Stimulated activated CD4-positive, alpha-beta T cell treated with anti-CD3 and anti-CD28 coated beads, Interleukin-15, amount 100 ng/mL, for 48 hours (primary cell): ENCODE data around the gene ITSN1.
"Not testable (repeated sequence)": the region's sequence is repeated elsewhere in the genome, so short reads cannot be mapped to it uniquely, and the experiment has no call there.

Experiments
- DNase-seq, 2 donors: peaks; one replicate each; pipeline ENCODE4 v3.0.0-alpha.2; 2020; ENCODE audit warnings: low read depth in 2 of 2

The ITSN1 gene

DNA sequence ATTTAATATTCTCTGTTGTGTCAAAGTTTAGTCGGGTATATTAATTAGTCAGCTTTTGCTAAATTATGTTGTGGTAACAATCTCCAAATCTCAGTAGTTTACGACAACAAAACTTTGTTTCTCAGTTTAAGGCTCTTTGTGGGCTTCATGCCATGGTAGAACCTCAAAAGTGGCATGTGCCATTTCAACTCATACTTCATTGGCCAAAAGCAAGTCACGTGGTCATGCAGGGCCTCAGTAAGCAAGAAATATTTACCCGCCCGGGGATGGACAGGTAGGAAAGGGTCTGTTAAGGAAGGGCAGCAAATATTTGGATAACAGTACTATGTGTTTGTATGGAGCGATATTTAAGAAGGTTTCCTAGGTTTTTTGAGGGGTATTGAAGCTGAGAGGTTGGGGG, 38.6 kb downstream of the ITSN1 start:
- no peak for DNase-seq

DNA sequence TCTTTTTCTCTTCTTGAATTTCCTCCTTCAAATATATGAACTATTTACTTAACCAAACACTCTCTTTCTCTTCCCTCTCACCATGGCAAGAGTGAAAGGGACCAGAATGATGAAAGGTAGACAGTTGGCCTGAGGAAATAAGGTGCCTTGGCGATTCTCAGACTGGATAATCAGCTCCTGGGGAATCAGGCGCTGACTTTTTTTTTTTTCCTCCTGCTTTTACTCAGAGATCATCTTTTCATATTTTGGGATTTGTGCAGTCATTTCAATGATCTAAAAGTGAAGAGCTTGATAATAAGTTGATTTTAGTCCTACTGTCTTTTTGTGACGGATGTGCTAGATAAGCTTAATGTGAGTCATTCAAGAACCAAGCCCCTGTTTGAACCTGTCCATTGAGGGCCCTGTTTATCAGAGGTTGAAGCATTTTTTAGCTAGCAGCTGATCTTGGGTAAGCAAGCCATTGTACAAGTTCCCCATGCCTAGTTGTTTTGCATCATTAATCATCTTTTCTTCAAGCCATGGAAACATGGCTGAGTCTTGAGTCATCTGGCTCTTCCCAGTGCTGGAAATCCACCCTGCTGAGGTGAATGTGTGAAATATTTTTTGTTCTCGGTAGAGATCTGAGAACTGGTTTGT, 40.8 kb downstream of the ITSN1 start:
- no peak for DNase-seq

DNA sequence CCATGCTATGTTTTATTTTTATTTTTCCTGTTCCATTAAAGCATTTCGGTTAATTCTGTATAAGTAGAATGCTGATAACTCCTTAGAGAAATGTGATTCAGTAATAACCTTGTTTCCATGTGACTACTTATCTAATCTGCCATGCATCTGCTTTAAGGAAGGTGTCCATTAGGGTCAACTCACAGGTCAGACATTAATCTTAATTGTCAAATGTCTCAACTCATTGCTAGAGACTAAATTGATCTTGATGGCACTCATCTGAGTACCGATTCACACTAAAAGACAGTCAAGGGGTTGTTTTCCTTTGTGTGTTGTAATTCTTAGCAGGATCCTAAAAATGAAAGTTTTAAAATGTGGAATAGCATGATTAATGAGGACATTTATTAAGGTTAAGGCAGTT, 41.8 kb downstream of the ITSN1 start:
- DNase-seq, result no peak

DNA sequence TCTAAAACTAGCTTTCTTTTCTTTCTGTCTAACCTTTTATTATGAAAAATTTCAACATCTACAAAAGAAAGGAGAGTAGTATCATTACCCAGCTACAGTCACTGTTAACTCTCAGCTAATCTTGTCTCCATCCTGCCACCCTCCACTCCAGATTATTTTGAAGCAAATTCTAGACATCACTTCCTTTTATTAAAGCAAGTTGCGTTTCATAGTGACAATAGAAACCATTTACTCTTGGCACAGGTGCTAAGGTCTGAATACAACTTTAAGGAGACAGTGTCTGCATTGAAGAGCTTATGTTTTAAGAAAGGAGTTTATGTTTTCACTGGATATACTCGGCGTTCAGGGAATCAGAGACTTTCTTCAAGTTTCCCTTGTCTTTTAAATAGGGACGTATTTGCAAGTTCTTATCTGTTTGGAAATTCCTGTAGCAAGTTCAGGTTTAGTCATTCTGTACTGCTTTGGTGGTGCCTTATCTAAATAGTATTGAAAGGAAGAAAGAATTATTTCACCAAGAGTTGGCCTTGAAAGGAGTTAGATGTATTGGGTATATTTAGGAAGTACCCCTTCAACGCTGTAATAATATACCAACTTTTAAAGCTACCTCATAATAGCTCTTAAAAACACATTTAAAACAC, 42.7 kb downstream of the ITSN1 start:
- DNase-seq, result no peak

DNA sequence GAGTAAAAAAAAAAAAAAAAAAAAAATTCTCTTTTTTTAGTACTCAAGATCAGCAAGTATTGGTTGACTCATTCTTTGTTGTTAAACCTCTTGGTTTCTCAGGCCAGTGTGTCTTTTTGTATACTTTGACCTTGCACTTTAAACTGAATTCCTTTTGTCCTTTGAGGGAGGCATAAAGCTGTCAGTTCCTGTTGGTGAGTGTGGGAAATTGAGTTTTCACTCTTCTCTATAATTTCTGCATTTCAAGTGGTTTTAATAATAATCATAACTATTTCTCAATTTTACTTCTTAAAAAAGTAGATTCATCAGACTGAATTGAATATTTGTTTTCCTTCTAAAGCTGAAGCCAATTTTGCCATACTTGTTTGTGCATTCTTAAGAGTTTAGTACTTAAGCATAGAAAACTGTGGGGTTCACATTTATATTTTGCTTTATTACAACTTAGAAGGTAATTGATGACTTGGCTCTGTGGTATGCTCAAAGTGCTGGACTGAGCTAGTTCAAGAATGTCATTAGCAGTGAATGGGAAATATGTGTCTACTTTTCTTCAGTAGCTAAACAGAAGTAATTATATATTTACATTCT, 43.4 kb downstream of the ITSN1 start:
- DNase-seq, result no peak

DNA sequence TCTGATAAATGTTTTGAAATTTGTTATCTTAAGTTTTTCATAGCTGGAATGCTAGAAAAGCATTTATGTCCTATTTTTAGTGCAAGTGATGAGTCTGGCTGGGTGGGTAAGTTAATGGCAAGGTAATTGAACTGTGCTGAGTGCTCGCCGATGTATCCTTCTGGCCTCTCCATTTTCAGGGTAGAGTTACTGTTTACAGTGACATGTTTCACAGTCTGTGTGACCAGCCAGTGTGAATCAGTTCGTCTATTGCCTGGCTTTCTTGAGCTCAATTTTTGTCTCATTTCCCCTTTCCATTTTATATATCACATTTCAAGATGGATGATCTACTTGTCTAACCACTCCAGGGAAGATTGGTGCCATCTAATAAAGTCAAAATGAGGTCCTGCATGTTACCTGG, 44.1 kb downstream of the ITSN1 start:
- DNase-seq, result no peak

DNA sequence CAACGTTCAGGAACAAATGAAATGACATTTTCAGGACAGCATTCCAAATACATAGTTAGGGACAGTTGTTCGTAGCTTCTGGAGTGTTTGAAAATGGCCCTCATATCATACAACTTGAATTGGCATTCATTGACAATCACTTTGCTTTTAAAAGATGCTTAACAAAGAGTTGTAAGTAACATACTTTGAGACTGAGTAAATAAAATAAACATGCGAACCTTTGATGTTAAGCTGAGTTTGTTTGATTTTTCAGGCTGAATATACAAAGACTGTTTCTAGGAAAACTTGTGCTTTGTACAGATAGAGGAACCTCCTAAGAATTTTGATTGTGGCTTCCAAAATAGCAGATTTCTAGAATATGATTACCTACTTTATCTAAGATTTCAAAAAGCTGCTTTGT, 45.3 kb downstream of the ITSN1 start:
- DNase-seq, result no peak

DNA sequence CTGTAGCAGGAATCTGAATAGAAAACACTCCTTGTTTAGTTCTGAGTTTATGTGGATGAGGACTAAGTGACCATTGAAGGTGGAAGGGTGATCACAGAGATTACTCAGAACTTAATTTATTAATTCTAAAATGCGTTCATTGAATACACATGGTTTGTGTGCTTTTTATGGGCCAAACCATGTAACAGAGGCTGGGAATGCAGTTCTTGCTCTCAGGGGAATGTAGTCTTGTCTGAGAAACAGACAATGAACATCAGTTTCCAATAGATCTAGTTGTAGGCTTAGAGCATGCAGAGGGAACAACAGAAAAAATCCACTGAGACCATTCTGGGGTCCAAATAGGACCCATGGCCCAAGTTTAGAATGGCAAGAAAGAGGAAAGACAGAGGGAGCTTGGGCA, 46.1 kb downstream of the ITSN1 start:
- no peak for DNase-seq

DNA sequence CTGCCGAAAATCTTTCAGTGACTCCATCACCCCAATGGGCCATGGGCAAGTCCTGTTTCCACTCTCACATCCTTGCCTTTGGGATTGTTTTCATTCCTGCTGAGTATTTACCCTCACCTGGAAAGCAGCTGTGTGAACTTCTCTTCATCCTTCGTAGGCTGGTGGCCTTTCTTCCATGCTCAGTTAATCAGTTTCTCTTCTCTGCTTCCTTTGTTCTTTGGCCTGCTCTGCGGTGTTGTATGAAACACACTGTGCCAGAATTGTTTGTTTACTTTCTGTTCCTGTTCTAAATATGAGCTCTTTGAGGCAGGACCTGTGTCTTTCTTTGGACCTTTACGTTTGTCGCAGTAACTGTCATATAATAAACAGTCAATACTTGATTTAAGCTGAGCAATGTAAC, 48.6 kb downstream of the ITSN1 start:
- no peak for DNase-seq

DNA sequence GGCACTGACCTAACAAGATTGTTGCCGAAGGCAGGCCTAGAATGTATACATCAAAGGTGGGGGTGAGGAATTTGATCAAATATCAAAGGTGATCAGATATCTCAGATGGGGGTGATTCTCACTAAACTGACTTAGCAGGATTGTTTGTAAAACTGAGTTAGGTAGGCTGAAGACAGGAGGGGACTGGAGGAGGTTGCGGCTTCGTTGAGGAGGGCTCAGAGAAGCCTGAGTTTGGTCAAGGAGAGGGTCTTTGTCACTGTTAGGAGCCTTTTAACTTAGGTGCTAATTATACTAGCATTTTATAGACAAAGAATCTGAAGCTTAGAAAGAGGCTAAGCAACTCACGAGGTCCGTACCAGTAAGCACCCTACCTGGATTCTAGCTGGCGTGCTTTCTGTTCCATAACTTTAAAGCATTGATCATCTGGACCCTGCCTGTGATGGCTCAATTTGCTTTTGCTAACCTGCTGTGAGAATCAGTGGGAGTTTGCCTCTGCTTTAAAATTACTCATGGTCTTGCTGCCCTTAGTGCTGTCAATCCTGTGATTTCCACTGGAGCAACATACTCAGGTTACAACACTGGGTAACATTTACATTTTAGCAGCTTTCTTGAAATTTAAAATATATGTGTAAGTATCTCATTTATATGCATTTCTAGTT, 49.8 kb downstream of the ITSN1 start:
- DNase-seq, result no peak

DNA sequence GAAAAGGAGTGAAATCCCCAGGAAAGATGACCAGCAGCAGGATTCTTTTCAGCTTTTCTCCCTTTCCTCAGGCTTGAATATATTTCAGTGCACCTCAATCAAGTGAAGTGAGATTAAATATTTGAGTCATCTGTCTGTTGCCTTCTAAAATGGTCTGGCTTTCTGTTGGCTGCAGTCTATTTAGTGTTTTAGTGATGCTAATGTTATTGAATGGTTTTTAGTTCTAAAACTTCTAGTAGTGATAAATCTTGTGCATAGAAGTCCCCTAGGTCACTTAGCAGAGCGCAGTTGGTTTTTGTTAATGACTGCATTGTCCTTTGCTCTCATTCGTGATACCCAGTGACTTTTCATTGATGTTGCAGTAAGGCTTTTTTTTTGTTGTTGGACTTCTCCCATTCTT, 53.5 kb downstream of the ITSN1 start:
- DNase-seq, result no peak

DNA sequence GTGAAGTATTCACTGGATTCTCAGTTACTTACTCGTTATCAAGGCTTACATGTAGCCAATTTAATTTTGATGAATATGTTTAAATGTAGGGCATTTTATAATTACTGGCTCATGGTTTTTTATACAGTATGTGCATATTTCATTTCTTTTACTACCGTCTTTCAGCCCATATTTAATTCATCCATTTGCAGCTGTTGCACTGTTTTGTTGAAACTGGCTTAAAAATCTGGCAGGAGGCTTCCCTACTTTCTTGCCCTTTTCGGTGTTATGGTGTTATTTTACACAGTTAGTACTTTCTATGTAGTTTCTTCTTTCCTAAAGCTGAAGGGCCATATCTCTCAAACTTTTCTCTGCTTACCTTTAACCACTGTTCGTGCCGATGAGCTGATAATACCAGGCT, 54.2 kb downstream of the ITSN1 start:
- no peak for DNase-seq

DNA sequence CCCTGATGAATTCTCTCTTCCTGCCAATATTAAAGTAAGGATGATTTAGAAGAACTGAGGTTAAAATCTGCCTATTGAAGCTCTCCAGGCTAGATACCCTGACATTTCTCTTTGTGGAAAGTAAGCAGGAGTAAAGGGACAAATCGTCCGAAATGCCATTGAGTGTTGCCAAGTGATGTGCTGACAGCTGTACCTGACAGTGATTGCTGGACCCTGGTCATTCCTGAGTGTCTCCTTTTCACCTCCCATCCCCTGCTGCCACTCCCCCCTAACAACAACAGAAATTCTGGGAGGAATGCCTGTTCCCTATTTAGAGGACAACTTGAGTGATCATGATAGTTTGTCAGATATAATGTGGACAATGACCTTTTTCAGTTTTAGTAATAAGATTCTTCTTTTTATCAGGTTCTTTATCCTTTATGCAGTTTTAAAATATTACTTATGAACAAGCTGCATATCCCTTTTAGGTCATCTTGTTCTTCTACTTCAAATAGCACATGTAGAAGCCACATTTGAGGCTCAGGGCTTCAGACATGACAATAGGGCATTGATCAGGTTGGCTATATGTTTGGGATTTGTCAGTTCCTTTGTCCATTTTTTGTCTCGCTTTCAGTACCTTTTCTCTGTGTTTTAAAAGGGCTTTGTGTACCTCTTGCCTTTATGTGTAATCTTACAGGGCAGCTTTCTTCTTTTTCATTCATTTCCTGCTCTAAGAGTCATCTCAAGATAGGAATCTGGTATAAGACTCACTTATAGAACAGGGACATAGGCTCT, 56.0 kb downstream of the ITSN1 start:
- no peak for DNase-seq

DNA sequence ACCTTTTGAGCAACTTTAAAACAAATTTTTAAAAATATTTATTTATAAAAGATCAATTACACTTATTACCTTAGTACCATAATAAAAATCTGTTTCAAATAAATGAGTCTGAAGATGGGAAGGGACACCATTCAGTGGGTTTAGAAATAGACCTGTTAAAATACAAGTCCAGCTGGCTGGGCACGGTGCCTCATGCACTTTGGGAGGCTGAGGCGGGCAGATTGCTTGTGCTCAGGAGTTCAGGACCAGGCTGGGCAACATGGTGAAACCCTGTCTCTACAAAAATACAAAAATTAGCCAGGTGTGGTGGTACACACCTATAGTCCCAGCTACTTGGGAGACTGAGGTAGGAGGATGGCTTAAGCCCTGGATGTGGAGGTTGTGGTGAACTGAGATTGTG, 57.0 kb downstream of the ITSN1 start:
- DNase-seq, result no peak

DNA sequence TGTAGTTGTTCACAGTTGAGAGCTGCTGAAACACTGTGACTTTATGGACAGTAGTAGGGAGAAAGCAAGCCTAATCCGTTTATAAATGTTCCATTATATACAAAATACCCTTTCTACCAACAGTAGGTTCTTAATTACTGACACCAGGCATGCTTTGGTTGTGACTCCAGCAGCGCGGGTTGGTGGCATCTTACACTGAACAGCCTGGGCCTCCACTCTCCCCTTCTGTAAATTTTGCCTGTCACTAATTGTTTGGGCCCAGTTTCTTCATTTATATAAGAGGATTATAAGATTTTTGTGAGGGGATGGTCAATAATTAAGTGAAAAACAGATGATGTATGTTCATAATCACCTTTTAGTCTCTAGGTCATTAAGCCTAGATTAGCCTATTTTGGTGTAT, 58.2 kb downstream of the ITSN1 start:
- no peak for DNase-seq

DNA sequence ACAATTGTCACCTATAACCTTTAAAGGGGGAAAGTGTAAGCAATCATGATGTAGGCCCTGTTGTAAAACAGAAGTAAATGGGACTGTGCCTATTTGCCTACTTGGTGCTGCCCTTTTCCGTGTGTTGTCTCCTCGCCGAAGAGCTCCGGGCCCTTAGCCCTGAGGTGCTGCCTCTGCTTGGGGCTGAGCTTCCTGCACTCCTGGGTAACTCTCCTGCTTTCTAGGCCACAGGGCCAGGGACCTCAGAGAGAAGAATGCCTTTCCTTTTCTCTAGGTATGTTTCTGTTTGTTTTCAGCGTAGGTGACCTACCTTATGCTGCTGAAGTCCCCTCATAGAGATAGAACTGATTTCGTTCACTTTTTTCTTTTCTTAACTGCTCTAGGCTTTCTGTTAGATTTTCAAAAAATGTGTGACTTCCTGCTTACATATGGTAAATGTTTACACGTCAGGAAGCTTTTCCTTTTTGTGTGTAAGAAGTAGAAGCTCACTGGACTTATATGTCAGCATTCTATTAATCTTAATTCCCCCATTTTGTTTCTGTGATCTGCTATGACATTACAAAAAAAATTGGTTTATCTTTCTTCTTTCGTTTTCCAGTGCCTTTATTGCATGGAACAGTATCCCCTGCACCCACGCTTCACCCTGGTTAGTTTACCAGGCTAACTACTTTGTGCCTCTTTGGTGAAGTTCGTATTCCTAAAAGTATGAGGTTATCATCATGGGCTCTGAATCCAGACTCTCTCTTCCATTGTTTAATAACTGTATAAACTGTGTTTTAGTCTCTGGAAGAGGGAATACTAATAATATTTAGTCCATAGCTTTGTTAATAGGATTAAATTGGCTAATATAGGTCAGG, 61.7 kb downstream of the ITSN1 start:
- no peak for DNase-seq

DNA sequence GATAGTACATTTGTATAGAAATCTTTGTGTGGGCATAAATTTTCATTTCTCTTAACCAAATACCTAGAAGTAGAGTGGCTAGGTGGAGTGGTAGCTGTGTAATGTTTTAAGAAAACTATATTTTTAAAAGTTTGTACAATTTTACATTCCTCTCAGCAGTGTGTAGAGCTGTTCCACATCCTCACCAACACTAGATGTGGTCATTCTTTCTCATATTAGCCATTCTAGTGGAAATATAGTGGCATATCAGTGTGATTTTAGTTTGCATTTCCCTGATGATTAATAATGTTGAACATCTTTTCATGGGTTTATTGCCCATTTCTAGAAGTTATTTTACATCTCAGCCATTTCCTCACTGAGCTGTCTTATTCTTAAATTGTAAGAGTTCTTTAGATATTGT, 65.5 kb downstream of the ITSN1 start:
- no peak for DNase-seq

DNA sequence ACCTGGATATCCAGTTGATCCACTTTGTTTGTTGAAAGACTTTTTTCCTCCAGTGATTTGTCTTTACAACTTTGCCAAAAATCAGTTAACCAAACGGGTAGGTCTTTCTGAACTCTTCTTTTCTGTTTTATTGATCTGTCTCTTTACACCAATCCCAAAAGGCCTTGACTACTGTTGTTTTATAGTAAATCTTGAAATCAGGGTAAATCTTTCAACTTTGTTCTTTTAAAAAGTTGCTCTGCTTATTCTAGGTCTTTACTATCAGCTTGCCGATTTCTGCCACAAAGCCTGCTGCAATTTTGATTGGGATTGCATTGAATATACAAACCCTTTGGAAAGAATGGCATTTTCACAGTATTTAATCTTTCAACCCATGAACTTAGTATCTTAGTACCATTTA, 66.6 kb downstream of the ITSN1 start:
- DNase-seq, result no peak

DNA sequence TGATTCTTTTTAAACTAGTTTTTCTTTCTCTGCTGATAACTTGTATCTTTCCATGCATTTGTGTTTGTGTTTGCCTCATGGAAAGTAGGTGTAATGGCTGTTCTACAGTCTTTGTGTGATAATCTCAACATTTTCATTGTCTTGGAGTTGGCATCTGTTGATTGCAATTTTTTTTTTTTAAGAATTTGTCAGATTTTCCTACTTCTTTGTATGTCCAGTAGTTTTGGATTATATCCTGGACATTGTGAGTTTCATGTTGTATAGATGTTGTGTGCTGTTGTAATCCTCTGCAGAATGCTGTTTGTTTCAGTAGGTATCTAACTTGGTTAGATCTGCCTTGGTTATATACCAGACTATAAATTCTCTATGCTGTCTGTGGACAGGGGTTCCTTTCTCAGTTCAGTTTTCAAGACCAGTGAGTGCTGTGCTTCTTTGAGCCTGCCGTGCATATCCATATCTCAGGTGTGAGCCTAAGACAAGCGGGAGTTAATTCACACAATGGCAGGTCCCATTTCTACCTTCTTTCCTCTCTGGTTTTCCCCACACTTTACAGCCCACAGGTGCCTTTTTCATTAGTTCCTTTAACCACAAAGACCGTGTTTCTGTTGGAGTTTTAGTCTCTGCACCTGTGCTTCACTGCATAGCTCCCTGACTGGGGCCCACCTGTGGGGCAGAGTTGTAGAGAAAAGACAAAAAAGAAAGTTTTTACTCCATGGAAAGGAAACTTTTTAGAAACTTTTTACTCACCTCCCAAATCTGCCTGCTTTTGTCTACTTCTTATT, 69.9 kb downstream of the ITSN1 start:
- no peak for DNase-seq

DNA sequence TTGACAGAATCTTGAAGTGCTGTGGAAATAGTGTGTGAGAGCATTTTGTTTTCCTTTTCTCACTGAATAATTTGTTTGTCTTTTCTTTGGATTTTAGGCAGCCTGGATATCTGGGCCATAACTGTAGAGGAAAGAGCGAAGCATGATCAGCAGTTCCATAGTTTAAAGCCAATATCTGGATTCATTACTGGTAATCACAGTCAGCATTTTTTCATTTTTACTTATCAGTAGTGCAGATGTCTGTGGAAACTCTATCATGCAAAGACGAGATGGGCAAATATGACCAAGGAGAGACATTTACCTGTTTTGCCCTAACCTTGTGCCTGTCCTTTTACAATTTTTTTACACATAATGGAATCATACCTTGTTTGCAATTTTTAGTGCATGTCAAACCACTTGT, 78.8 kb downstream of the ITSN1 start:
- no peak for DNase-seq

DNA sequence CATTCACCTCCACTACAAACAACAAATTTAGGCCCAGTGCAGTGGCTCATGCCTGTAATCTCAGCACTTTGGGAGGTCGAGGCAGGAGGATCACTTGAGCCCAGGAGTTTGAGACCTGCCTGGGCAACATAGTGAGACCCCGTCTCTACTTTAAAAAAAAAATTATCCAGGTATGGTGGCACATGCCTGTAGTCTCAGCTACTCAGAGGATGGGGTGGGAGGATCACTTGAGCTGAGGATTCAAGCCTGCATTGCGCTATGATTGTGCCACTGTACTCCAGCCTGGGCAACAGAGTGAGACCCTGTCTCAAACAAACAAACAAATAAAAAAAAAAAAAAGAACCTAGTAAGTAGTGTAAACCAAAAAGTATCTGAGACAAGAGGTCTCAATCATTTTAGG, 86.8 kb downstream of the ITSN1 start:
- not testable (repeated sequence) for DNase-seq
